HG03520 (cell line): ENCODE data around the gene VPS41.

ENCODE experiments used
- ATAC-seq: cut with Tn5 transposase; IDR thresholded peaks from one replicate; pipeline ENCODE4 v1.9.1; 2021; ENCODE audit warnings: mild to moderate bottlenecking, moderate library complexity; ENCODE audit not compliant: unreplicated experiment

The VPS41 gene

GRCh38 chr7:38740041-38740440, 168.9 kb downstream of the VPS41 start:
- no peak for ATAC-seq

- ATAC-seq = no peak
These were observed 172.9 kb downstream of the VPS41 start for GRCh38 chr7:38736138-38736537.

GRCh38 chr7:38731215-38731614, 177.8 kb downstream of the VPS41 start:
- ATAC-seq = no peak

- no peak for ATAC-seq
These were observed 180.8 kb downstream of the VPS41 start for GRCh38 chr7:38728145-38728544.

- no peak for ATAC-seq
These were observed 181.6 kb downstream of the VPS41 start for GRCh38 chr7:38727184-38727940.

GRCh38 chr7:38723327-38723726, 185.7 kb downstream of the VPS41 start:
- ATAC-seq = no peak

GRCh38 chr7:38716397-38716796, 192.6 kb downstream of the VPS41 start:
- ATAC-seq = no peak

GRCh38 chr7:38709123-38709522, 199.9 kb downstream of the VPS41 start:
- ATAC-seq = no peak

GRCh38 chr7:38704751-38705150, 204.2 kb downstream of the VPS41 start:
- no peak for ATAC-seq

GRCh38 chr7:38704041-38704547, 204.9 kb downstream of the VPS41 start:
- no peak for ATAC-seq

- ATAC-seq = no peak
These were observed 205.9 kb downstream of the VPS41 start for GRCh38 chr7:38703093-38703492.

- ATAC-seq = no peak
These were observed 206.9 kb downstream of the VPS41 start for GRCh38 chr7:38702002-38702535.

GRCh38 chr7:38700116-38700515, 208.9 kb downstream of the VPS41 start:
- no peak for ATAC-seq

GRCh38 chr7:38699471-38699870, 209.5 kb downstream of the VPS41 start:
- ATAC-seq = no peak

- ATAC-seq = no peak
These were observed 214.7 kb downstream of the VPS41 start for GRCh38 chr7:38694326-38694725.

GRCh38 chr7:38686888-38687287, 222.1 kb downstream of the VPS41 start:
- ATAC-seq = no peak

GRCh38 chr7:38685851-38686250, 223.1 kb downstream of the VPS41 start:
- no peak for ATAC-seq

- no peak for ATAC-seq
These were observed 226.4 kb downstream of the VPS41 start for GRCh38 chr7:38682606-38683005.

GRCh38 chr7:38681882-38682281, 227.1 kb downstream of the VPS41 start:
- no peak for ATAC-seq

GRCh38 chr7:38679419-38679818, 229.6 kb downstream of the VPS41 start:
- no peak for ATAC-seq

GRCh38 chr7:38678698-38679054, 230.3 kb downstream of the VPS41 start:
- no peak for ATAC-seq

- ATAC-seq = no peak
These were observed 230.9 kb downstream of the VPS41 start for GRCh38 chr7:38677981-38678697.
